ENCODE data around the gene IGFLR1. TPM values are rescaled to one million over a fixed set of nuclear protein-coding genes. Genes with fewer than 3 reads are reported as not detected.

The IGFLR1 gene
- 7.6 to 13.3 TPM (median 10.2 TPM) in 5 replicates for total RNA-seq (2022; extraction: Qiagen RNA extraction; ENCODE audit: low read depth)

GRCh38 chr19:35742121-35742724 is at the start of gene IGFLR1:
Gene IGFLR1 (minus strand): TSS chr19:35742452. CDS start chr19:35741180, 1,272 bp downstream.

GRCh38 chr19:35775298-35776101 is 33.2 kb upstream of the IGFLR1 start, which contains the start of gene ARHGAP33:
Gene ARHGAP33 (plus strand): TSS chr19:35775564. CDS start chr19:35775659, 95 bp downstream.

GRCh38 chr19:35757749-35758608 is 15.7 kb upstream of the IGFLR1 start, which contains the start of gene PROSER3:
Gene PROSER3 (plus strand): TSS chr19:35758176. CDS start chr19:35758216, 40 bp downstream.

GRCh38 chr19:35756377-35757230 is 14.4 kb upstream of the IGFLR1 start, which contains the start of gene HSPB6:
Gene HSPB6 (minus strand): TSS chr19:35757029. CDS start chr19:35757008, 21 bp downstream.

GRCh38 chr19:35748106-35749020 is 6.1 kb upstream of the IGFLR1 start, which contains the start of gene LIN37:
Gene LIN37 (plus strand): TSS chr19:35748576. CDS start chr19:35748725, 149 bp downstream.

GRCh38 chr19:35745328-35746086 is 3.3 kb upstream of the IGFLR1 start, which contains the start of the genes PSENEN and U2AF1L4:
Gene PSENEN (plus strand): TSS chr19:35745651. CDS start chr19:35745931, 280 bp downstream.
Gene U2AF1L4 (minus strand): TSS chr19:35745418. CDS start chr19:35745391, 27 bp downstream.

GRCh38 chr19:35717665-35718344 is 24.4 kb downstream of the IGFLR1 start, which contains the start of gene KMT2B:
Gene KMT2B (plus strand): TSS chr19:35718003. CDS start chr19:35718019, 16 bp downstream.

GRCh38 chr19:35704218-35704617 is 38.0 kb downstream of the IGFLR1 start, which contains the start of gene ZBTB32:
Gene ZBTB32 (plus strand): TSS chr19:35704558. CDS start chr19:35714627, 10,069 bp downstream.

Other genes starting within 250 kb of the IGFLR1 start
- gene DMKN, start 228.8 kb downstream of the IGFLR1 start, total RNA-seq (2022; extraction: Qiagen RNA extraction; ENCODE audit: low read depth) = 34.6 to 40.9 TPM (median 36.9 TPM) in 5 replicates
- 1.8 to 3.7 TPM (median 3.0 TPM) in 5 replicates for gene SBSN, start 214.1 kb downstream of the IGFLR1 start, total RNA-seq (2022; extraction: Qiagen RNA extraction; ENCODE audit: low read depth)
- 0.08 to 0.21 TPM (median 0.17 TPM) in 4 of 5 replicates, not detected in the other for gene GAPDHS, start 209.0 kb downstream of the IGFLR1 start, total RNA-seq (2022; extraction: Qiagen RNA extraction; ENCODE audit: low read depth)
- gene TMEM147, start 196.8 kb downstream of the IGFLR1 start, total RNA-seq (2022; extraction: Qiagen RNA extraction; ENCODE audit: low read depth) = 383 to 426 TPM (median 419 TPM) in 5 replicates
- gene ATP4A, start 178.8 kb downstream of the IGFLR1 start, total RNA-seq (2022; extraction: Qiagen RNA extraction; ENCODE audit: low read depth) = 0.10 TPM in 1 of 5 replicates, not detected in the others
- gene PMIS2, start 156.3 kb downstream of the IGFLR1 start, total RNA-seq (2022; extraction: Qiagen RNA extraction; ENCODE audit: low read depth) = not detected in 5 replicates
- gene HAUS5, start 129.7 kb downstream of the IGFLR1 start, total RNA-seq (2022; extraction: Qiagen RNA extraction; ENCODE audit: low read depth) = 12.2 to 17.4 TPM (median 14.8 TPM) in 5 replicates
- gene RBM42, start 113.4 kb downstream of the IGFLR1 start, total RNA-seq (2022; extraction: Qiagen RNA extraction; ENCODE audit: low read depth) = 147 to 204 TPM (median 201 TPM) in 5 replicates
- 2.1 to 3.1 TPM (median 2.2 TPM) in 5 replicates for gene ETV2, start 100.7 kb downstream of the IGFLR1 start, total RNA-seq (2022; extraction: Qiagen RNA extraction; ENCODE audit: low read depth)
- 1,289 to 1,613 TPM (median 1,322 TPM) in 5 replicates for gene COX6B1, start 94.1 kb downstream of the IGFLR1 start, total RNA-seq (2022; extraction: Qiagen RNA extraction; ENCODE audit: low read depth)
- gene UPK1A, start 75.9 kb downstream of the IGFLR1 start, total RNA-seq (2022; extraction: Qiagen RNA extraction; ENCODE audit: low read depth) = 0.41 to 1.2 TPM (median 0.91 TPM) in 5 replicates
- gene ZBTB32, start 37.9 kb downstream of the IGFLR1 start, total RNA-seq (2022; extraction: Qiagen RNA extraction; ENCODE audit: low read depth) = not detected in 5 replicates
- gene KMT2B, start 24.4 kb downstream of the IGFLR1 start, total RNA-seq (2022; extraction: Qiagen RNA extraction; ENCODE audit: low read depth) = 48.1 to 60.8 TPM (median 55.0 TPM) in 5 replicates
- 25.2 to 29.1 TPM (median 25.8 TPM) in 5 replicates for gene U2AF1L4, start 3.0 kb upstream of the IGFLR1 start, total RNA-seq (2022; extraction: Qiagen RNA extraction; ENCODE audit: low read depth)
- 260 to 334 TPM (median 276 TPM) in 5 replicates for gene PSENEN, start 3.2 kb upstream of the IGFLR1 start, total RNA-seq (2022; extraction: Qiagen RNA extraction; ENCODE audit: low read depth)
- 20.0 to 28.4 TPM (median 22.7 TPM) in 5 replicates for gene LIN37, start 6.1 kb upstream of the IGFLR1 start, total RNA-seq (2022; extraction: Qiagen RNA extraction; ENCODE audit: low read depth)
- 0.18 to 0.38 TPM (median 0.32 TPM) in 4 of 5 replicates, not detected in the other for gene HSPB6, start 14.6 kb upstream of the IGFLR1 start, total RNA-seq (2022; extraction: Qiagen RNA extraction; ENCODE audit: low read depth)
- 21.3 to 29.7 TPM (median 26.3 TPM) in 5 replicates for gene PROSER3, start 15.7 kb upstream of the IGFLR1 start, total RNA-seq (2022; extraction: Qiagen RNA extraction; ENCODE audit: low read depth)
- gene ARHGAP33, start 33.1 kb upstream of the IGFLR1 start, total RNA-seq (2022; extraction: Qiagen RNA extraction; ENCODE audit: low read depth) = 4.1 to 8.6 TPM (median 6.0 TPM) in 5 replicates
- gene PRODH2, start 70.4 kb upstream of the IGFLR1 start, total RNA-seq (2022; extraction: Qiagen RNA extraction; ENCODE audit: low read depth) = 0.18 to 0.80 TPM (median 0.29 TPM) in 5 replicates
- 0.41 to 0.75 TPM (median 0.59 TPM) in 5 replicates for gene NPHS1, start 110.1 kb upstream of the IGFLR1 start, total RNA-seq (2022; extraction: Qiagen RNA extraction; ENCODE audit: low read depth)
- gene KIRREL2, start 114.5 kb upstream of the IGFLR1 start, total RNA-seq (2022; extraction: Qiagen RNA extraction; ENCODE audit: low read depth) = 0.46 to 0.74 TPM (median 0.53 TPM) in 5 replicates
- gene APLP1, start 126.1 kb upstream of the IGFLR1 start, total RNA-seq (2022; extraction: Qiagen RNA extraction; ENCODE audit: low read depth) = 65.9 to 95.9 TPM (median 93.4 TPM) in 5 replicates
- 4.8 to 7.4 TPM (median 6.3 TPM) in 5 replicates for gene NFKBID, start 158.1 kb upstream of the IGFLR1 start, total RNA-seq (2022; extraction: Qiagen RNA extraction; ENCODE audit: low read depth)
- gene HCST, start 160.1 kb upstream of the IGFLR1 start, total RNA-seq (2022; extraction: Qiagen RNA extraction; ENCODE audit: low read depth) = 0.28 to 0.45 TPM in 2 of 5 replicates, not detected in the others
- gene TYROBP, start 165.8 kb upstream of the IGFLR1 start, total RNA-seq (2022; extraction: Qiagen RNA extraction; ENCODE audit: low read depth) = not detected in 5 replicates
- 13.5 to 23.2 TPM (median 21.2 TPM) in 5 replicates for gene LRFN3, start 193.9 kb upstream of the IGFLR1 start, total RNA-seq (2022; extraction: Qiagen RNA extraction; ENCODE audit: low read depth)

Measured in A549 treated with GW870086 at 1 μM for 4 hours (cell line).